ENCODE data around the gene CIDEC. TPM values are rescaled to one million over a fixed set of nuclear protein-coding genes. Genes with fewer than 3 reads are reported as not detected.

The CIDEC gene
- total RNA-seq, 2 donors from 2014 or later, result 3.5 TPM; not detected in 1

- Histone ChIP-seq H3K27ac (no peak overlapping the region), H3K27me3 (replicated peaks; ENCODE audit: insufficient read depth) (no peaks in the 10 kb centered on the region), H3K36me3 (no peaks in the 10 kb centered on the region), H3K4me3 (no peak overlapping the region), H3K9me3 (no peaks in the 10 kb centered on the region), H3K4me1 (replicated peaks) (no peaks in the 10 kb centered on the region)
- WGBS, result 77% methylated on average over 20 of the region's 20 CpGs
- TF ChIP-seq POLR2A (IDR thresholded peaks at IDR 0.05), result no peak
- TF ChIP-seq, protein P1, sequence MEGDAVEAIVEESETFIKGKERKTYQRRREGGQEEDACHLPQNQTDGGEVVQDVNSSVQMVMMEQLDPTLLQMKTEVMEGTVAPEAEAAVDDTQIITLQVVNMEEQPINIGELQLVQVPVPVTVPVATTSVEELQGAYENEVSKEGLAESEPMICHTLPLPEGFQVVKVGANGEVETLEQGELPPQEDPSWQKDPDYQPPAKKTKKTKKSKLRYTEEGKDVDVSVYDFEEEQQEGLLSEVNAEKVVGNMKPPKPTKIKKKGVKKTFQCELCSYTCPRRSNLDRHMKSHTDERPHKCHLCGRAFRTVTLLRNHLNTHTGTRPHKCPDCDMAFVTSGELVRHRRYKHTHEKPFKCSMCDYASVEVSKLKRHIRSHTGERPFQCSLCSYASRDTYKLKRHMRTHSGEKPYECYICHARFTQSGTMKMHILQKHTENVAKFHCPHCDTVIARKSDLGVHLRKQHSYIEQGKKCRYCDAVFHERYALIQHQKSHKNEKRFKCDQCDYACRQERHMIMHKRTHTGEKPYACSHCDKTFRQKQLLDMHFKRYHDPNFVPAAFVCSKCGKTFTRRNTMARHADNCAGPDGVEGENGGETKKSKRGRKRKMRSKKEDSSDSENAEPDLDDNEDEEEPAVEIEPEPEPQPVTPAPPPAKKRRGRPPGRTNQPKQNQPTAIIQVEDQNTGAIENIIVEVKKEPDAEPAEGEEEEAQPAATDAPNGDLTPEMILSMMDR (IDR thresholded peaks at IDR 0.05), result peak in 2 of 4 experiments; percentile 14 to 21
- no peak for TF ChIP-seq POLR2AphosphoS5 (IDR thresholded peaks at IDR 0.05)
- no peak for DNase-seq (ENCODE audit: low spot score)
- intact Hi-C loops (cut with DNase I), result no loop called here
Measured at GRCh38 chr3:9826815-9827573, 53.1 kb downstream of the CIDEC start.

- no peaks in the 10 kb centered on the region for H3K4me1 ChIP-seq (replicated peaks)
- WGBS, result 61% methylated on average over 14 of the region's 14 CpGs
- H3K27me3 ChIP-seq (replicated peaks; ENCODE audit: insufficient read depth), result no peaks in the 10 kb centered on the region
- TF ChIP-seq POLR2AphosphoS5 (IDR thresholded peaks at IDR 0.05) (no peak), POLR2A (IDR thresholded peaks at IDR 0.05) (no peak)
- TF ChIP-seq, protein P1 (IDR thresholded peaks at IDR 0.05), result no peak
- H3K36me3 ChIP-seq, result no peaks in the 10 kb centered on the region
- intact Hi-C loops (cut with DNase I), result no loop called here
- no peaks in the 10 kb centered on the region for H3K9me3 ChIP-seq
- no peak for DNase-seq (ENCODE audit: low spot score)
- no peak overlapping the region for H3K27ac ChIP-seq
- H3K4me3 ChIP-seq, result no peak overlapping the region
Measured at GRCh38 chr3:9825451-9826040, 54.5 kb downstream of the CIDEC start.

GRCh38 chr3:9820946-9821345 is 59.1 kb downstream of the CIDEC start:
- DNase-seq (ENCODE audit: low spot score), result no peak
- no peaks in the 10 kb centered on the region for H3K4me1 ChIP-seq (replicated peaks)
- H3K27ac ChIP-seq, result no peak overlapping the region
- no peaks in the 10 kb centered on the region for H3K27me3 ChIP-seq (replicated peaks; ENCODE audit: insufficient read depth)
- H3K9me3 ChIP-seq, result no peaks in the 10 kb centered on the region
- intact Hi-C loops (cut with DNase I), result no loop called here
- WGBS, result 79% methylated on average over 2 of the region's 2 CpGs
- no peak overlapping the region for H3K4me3 ChIP-seq
- H3K36me3 ChIP-seq, result no peaks in the 10 kb centered on the region
- no peak for TF ChIP-seq POLR2AphosphoS5 (IDR thresholded peaks at IDR 0.05)
- TF ChIP-seq, protein P1 (IDR thresholded peaks at IDR 0.05), result no peak
- no peak for TF ChIP-seq POLR2A (IDR thresholded peaks at IDR 0.05)

- no peak for DNase-seq (ENCODE audit: low spot score)
- Histone ChIP-seq H3K27me3 (replicated peaks; ENCODE audit: insufficient read depth) (no peaks in the 10 kb centered on the region), H3K27ac (no peak overlapping the region), H3K9me3 (no peaks in the 10 kb centered on the region), H3K4me3 (no peak overlapping the region), H3K4me1 (replicated peaks) (no peaks in the 10 kb centered on the region), H3K36me3 (no peaks in the 10 kb centered on the region)
- no peak for TF ChIP-seq POLR2A (IDR thresholded peaks at IDR 0.05)
- no peak for TF ChIP-seq POLR2AphosphoS5 (IDR thresholded peaks at IDR 0.05)
- TF ChIP-seq, protein P1 (IDR thresholded peaks at IDR 0.05), result no peak
- WGBS, result 83% methylated on average over 12 of the region's 12 CpGs
- intact Hi-C loops (cut with DNase I), result no loop called here
Measured at GRCh38 chr3:9820543-9820942, 59.5 kb downstream of the CIDEC start.
